Measurements from ENCODE around the gene SOAT1.

DNA sequence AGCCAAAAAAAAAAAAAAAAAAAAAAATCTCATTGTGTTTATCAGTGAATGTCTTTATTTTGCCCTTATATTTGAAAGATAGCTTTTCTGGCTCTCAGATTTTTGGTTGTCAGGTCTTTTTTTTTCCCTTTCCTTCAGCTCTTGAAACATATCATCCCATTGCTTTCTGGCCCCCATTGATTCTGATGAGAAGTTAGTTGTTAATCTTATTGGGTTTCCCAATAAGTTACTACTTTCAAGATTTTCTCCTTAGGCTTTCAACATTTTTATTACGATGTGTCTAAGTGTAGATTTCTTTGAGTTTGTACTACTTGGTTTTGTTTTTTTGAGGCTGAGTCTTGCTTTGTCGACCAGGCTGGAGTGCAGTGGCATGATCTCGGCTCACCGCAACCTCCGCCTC lies 14.7 kb upstream of the SOAT1 start:
- TF ChIP-seq POLR2A (IDR thresholded peaks at IDR 0.05): no peak
- TF ChIP-seq, protein P1, sequence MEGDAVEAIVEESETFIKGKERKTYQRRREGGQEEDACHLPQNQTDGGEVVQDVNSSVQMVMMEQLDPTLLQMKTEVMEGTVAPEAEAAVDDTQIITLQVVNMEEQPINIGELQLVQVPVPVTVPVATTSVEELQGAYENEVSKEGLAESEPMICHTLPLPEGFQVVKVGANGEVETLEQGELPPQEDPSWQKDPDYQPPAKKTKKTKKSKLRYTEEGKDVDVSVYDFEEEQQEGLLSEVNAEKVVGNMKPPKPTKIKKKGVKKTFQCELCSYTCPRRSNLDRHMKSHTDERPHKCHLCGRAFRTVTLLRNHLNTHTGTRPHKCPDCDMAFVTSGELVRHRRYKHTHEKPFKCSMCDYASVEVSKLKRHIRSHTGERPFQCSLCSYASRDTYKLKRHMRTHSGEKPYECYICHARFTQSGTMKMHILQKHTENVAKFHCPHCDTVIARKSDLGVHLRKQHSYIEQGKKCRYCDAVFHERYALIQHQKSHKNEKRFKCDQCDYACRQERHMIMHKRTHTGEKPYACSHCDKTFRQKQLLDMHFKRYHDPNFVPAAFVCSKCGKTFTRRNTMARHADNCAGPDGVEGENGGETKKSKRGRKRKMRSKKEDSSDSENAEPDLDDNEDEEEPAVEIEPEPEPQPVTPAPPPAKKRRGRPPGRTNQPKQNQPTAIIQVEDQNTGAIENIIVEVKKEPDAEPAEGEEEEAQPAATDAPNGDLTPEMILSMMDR (IDR thresholded peaks at IDR 0.05): no peak

All from thyroid gland (tissue), 4 donors.